Activated effector memory CD4-positive, alpha-beta T cell treated with anti-CD3 and anti-CD28 coated beads, Interleukin-2, amount 50 U/mL, for 16 hours (primary cell): ENCODE data around the gene CCDC116.
"Not testable (repeated sequence)": the region's sequence is repeated elsewhere in the genome, so short reads cannot be mapped to it uniquely, and the experiment has no call there.

Experiments used
- DNase-seq: peaks from one replicate; pipeline ENCODE4 v3.0.0-alpha.2; 2020

CCDC116 gene

GRCh38 chr22:21652547-21653545, 20.3 kb downstream of the CCDC116 start:
- DNase-seq: peak; percentile 61

GRCh38 chr22:21657020-21657359, 24.4 kb downstream of the CCDC116 start:
- no peak for DNase-seq

GRCh38 chr22:21657360-21658032, 24.9 kb downstream of the CCDC116 start:
- peak; percentile 93 for DNase-seq

GRCh38 chr22:21659864-21660525, 27.4 kb downstream of the CCDC116 start:
- no peak for DNase-seq

GRCh38 chr22:21660904-21661303, 28.3 kb downstream of the CCDC116 start:
- DNase-seq: no peak

GRCh38 chr22:21661991-21662390, 29.4 kb downstream of the CCDC116 start:
- no peak for DNase-seq

- DNase-seq: no peak
Observed at GRCh38 chr22:21663738-21664137, 31.2 kb downstream of the CCDC116 start.

GRCh38 chr22:21665047-21665851, 32.7 kb downstream of the CCDC116 start:
- DNase-seq: no peak

- no peak for DNase-seq
Observed at GRCh38 chr22:21666786-21667185, 34.2 kb downstream of the CCDC116 start.

GRCh38 chr22:21669026-21669425, 36.5 kb downstream of the CCDC116 start:
- DNase-seq: no peak

GRCh38 chr22:21672107-21672629, 39.6 kb downstream of the CCDC116 start:
- DNase-seq: no peak

- no peak for DNase-seq
Observed at GRCh38 chr22:21673534-21674321, 41.2 kb downstream of the CCDC116 start.

- no peak for DNase-seq
Observed at GRCh38 chr22:21674638-21675245, 42.2 kb downstream of the CCDC116 start.

- DNase-seq: no peak
Observed at GRCh38 chr22:21677606-21678443, 45.3 kb downstream of the CCDC116 start.

GRCh38 chr22:21678842-21679241, 46.3 kb downstream of the CCDC116 start:
- not testable (repeated sequence) for DNase-seq

- DNase-seq: no peak
Observed at GRCh38 chr22:21679383-21679782, 46.8 kb downstream of the CCDC116 start.

- no peak for DNase-seq
Observed at GRCh38 chr22:21680830-21681565, 48.4 kb downstream of the CCDC116 start.

GRCh38 chr22:21681566-21682370, 49.2 kb downstream of the CCDC116 start:
- no peak for DNase-seq
